ENCODE data around the gene BCL2. TPM values are rescaled to one million over a fixed set of nuclear protein-coding genes. Genes with fewer than 3 reads are reported as not detected.
"Not testable (repeated sequence)": the region's sequence is repeated elsewhere in the genome, so short reads cannot be mapped to it uniquely, and the experiment has no call there.

The BCL2 gene
- polyA plus RNA-seq, 10 donors: 14.0 to 22.8 (median 17.6) TPM

DNA sequence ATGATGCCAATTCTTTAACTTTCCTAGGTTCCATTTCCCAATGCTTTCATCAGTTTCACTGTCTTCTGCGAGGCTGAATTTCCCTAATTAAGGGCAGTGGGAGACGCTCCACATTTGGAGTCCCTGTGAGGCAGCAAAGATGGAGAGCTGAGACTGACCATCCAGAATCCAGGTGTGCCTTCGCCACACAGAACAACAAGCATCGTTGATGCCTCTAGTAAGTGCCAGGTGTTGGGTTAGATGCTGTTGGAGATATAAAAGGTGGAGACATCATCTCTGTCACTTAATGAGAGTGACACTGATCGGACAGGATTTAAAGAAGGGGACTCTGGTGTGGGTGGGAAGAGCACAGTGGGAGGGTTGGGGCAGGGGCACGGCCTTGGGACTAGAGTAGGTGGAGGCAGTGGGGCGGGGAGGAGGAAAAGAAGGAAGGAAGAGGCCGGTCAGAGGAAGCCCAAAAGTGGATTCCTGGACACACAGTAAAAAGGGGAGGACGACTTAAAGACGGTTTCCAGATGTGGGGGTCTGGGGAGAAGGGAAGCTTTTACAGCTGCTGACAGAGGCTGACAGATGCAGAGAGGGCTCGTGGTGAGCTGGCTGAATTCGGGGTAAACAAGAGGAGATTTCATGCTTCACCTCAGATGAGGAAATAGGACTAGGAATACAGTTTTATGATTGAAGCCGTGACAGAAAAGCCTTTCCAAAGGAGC, 113.0 kb downstream of the BCL2 start:
- DNase-seq: no peak

DNA sequence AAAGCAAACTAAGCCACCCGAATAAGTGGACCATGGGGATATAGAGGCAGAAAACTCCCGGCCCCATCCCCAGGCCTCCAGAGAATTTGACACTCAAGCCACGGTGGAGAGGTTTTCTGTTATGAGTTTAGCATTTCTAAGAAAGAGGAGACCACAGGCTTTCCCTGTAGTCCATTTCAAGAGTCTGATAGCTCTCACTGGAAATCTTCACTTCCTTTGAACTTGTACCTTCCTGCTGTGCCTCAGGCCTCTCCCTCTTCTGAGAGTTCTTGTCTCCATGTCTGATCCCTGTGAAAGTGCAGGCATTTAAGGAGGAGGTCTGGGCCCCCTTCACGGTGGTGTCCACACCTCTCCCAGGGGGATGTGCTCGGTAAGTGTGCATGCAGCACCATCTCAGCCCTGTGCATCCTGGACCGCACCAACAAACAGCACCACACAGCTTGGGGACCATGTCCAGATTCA, 113.7 kb downstream of the BCL2 start:
- DNase-seq: no peak

DNA sequence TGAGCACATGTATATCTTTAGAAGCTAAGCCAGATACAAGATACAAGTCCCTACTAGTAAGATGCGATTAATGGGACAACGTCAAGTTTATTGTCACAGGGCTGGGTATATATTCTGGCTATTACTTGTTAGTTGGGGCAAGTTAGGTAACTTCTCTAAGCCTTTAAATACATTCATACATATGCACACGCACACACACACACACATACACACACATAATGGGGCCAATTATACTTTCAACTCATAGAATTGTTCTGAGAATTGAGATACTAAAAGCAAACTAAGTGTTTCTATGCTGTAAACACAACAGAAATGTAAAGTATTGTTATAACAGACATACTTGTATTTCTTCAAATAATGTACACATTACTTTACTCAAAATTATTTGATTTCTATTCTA, 116.1 kb downstream of the BCL2 start:
- no peak for DNase-seq

DNA sequence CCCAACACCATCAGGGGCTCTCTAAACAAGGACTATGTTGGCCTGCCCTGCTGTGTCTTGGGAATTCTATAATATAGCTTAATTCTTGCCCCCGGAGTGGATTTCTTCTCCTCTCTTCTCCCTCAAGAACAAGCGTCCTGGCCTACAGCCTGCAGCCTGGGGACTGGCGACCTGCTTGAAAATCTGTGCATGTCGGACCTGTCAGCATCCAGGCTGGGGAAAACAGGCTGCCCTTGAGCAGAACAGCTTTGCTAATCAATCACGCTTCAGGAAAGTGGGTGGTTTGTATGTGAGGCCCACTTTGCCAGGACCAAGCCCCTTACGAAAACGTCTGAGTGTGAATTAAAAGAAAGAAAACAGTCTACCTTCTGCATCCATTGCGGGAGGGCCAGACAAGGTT, 116.7 kb downstream of the BCL2 start:
- no peak for DNase-seq

DNA sequence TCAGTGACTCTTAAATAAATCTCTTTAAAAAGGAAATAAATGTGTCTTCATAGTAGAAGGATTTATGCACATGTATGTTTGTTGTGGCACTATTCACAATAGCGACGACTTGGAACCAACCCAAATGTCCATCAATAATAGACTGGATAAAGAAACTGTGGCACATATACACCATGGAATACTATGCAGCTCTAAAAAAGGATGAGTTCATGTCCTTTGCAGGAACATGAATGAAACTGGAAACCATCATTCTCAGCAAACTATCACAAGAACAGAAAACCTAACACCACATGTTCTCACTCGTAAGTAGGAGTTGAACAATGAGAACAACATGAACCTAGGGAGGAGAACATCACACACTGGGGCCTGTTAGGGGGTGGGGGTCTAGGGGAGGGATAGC, 118.1 kb downstream of the BCL2 start:
- DNase-seq: not testable (repeated sequence)

DNA sequence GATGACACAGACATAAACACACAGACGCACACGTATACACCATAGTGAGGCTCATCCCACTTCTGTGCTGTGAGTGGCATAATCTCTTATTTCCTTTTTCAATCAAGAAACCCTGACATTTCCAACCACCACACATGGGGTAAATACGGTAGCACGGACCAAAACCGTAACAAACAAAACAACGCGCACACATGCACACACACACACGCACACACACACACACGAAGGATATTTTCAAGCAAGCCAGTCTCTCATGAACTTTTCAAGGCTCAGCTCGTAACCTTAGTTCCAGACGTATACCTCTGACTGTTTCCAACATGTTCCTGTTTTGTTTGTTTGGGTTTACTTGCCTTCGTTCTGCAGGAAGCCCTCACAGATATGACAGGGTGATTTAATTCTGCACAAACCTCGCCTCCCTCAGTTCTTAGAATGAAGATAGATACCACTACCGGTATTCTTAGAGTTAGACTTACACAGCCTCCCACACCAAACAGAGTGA, 119.8 kb downstream of the BCL2 start:
- no peak for DNase-seq

DNA sequence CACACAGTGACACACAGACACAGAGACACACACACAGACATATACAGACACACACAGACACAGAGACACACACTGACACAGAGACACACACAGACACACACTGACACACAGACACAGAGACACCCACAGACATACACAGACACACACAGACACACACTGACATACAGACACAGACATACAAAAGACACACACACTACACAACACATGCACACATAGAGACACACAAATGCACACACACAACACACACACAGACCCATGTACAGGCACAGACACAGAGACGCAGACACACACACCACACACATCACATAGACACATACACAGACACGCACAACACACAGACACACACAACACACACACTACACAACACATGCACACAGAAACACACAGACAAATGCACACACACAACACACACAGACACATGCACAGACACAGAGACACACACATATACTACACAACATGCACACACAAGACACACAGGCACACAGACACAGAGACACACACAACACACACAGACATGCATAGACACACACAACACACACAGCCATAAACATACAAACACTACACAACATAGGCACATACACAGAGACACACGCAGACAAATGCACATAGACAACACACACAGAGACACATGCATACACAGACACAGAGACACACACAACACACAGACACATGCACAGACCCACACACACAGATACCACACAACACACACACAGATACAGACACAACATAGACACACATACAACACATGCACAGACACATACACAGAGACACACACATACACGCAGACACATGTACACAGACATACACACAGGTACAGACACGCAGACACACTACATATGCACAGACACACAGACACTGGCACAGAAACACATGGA, 120.5 kb downstream of the BCL2 start:
- no peak for DNase-seq

DNA sequence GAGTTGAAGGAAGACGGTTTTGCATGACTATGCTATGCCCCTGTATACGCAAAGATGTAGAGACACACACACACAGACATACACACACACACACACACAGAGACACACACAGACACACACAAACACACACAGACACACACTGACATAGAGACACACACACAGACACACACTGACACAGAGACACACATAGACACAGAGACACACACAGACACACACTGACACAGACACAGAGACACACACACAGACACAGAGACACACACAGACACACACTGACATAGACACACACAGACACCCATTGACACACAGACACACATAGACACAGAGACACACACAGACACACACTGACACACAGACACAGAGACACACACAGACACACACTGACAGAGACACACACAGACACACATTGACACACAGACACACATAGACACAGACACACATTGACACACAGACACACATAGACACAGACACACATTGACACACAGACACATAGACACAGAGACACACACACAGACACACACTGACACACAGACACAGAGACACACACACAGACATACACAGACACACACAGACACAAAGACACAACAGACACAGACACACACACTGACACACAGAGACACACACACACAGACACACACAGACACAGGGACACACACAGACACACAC, 121.3 kb downstream of the BCL2 start:
- no peak for DNase-seq

DNA sequence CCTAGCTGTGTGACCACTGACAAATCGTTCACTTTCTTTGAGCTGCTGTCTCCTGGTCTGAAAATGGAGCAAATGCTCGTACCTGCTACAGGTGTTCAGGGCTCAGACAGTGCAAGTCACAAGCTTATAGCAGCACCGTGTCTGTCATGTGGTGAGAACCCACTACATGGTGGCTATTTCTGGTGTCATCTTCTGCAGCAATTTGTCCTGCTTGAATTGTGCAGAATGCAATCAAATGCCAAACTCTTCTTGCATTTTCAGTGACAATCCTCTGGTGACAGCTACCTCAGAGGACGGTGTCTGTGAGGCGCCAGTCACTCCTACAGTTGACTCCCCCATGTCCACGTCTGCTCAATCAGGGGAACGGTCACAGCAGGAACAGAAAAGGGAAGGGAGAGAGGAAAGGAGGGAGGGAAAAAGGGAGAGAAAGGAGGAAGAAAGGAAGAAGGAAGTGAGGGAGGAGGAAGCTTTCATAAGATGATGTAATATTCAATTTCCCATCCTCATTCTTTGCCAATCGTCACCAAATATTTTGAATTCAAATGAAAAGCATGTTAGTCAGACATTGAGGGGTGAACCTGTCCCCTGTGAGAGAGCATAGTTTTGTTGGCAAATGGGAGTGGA, 122.2 kb downstream of the BCL2 start:
- no peak for DNase-seq

DNA sequence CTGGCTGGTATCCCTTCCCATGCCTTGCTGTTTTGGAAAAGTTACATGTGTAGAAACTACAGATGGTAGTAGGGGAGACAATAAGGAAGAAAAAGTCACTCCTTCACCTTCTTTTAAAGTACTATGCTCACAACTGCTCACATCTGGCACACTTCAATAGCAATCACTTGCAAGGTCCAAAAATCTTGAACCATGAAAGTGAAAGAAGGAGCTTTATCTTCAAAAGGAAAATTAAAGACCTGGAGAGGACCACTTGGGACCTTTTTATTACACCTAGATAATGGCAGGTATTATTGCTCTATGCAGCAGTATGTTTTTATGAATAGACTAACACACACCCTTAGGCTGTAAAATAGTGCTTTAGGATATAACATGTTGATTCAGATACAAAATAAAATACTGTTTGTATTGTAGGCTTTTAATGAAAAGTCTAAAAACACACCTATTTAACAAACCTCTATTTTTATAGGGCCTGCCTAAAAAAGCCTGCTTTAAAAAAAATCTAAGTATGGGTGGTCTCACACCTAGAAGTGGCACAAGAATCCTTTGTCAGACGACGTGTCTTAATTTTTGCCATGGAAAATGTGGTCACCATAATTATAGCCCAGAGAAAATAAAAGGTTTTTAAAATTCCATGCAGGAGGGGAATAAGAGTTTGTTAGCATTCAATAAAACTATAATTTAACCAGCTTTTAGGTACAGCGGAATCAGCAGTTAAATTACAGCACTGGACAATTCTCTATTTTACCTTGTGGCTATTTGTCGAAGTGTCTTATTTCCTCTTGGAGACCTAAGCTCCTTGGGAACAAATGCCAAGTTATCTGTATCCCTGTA, 124.0 kb downstream of the BCL2 start:
- no peak for DNase-seq

DNA sequence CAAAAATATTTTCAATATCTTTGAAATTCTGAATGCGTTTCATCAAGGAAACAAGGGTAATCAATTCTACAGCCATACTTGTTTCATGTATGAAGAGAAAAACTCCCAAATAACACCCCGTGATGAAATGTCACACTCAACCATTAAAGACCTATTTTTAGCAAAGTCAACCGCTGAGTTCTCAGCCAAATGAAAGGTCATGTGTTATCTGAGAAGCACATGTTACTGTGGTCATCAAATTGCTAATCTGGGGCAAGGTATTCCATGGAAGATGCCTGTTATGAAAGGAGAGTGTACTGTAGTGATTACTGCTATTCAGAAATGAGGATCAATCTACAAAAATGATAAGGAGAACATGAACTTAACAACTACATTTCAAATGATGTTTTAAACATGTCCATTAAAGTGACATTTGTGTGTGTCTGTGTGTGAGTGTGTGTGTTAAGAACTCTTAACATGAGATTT, 126.7 kb downstream of the BCL2 start:
- no peak for DNase-seq

DNA sequence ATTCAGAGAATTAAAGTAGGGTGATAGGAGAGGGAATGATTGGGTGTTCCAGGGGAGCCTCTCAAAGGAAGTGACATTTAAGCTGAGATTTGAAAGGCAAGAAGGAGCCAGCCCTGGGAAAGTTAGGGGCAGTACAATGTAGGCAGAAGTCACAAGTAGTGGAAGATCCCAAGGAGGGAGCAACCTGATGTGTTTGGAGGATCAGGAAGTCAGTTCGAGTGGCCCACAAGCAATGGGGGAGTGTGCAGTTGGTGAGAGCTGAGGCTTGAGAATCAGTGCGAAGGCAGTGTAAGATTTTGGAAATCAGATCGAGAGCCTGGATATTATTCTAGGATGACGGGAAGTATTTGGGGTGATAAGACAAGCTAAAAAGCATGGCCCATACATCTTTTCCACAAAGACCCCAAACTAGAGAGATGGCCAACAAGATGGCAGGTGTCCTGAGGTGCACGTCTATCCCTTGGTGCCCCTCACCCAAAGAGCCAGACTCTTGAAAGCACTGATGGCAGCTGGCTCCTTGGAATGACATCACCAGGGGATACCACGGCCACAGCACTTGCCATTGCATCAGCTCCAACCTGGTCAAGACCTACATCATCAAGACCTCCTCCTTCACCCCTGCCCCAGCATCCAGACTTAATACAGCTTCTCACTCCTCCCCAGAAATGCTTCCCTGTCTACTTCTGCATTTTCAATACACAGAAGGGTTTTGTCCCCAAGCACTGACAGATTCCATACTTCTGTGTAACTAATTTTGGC, 127.3 kb downstream of the BCL2 start:
- DNase-seq: no peak

DNA sequence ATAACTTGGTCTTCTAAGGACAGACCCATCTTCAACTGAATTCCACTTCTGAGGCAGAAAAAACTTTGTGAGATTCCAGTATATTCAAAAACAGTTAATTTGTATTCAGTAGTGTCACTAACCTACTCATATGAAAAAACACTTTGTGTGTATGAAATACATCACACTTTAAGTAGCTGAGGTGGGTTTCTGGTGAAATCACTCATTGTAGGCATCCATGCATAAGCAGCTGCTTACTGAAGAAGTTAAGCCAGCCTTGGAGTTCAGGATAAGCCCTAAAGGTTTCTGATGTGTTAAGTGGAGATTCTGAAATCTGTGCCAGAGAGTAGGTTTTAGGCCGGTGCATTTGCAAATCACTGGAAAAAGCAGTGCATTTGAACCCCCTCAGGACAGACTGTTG, 128.2 kb downstream of the BCL2 start:
- DNase-seq: no peak

DNA sequence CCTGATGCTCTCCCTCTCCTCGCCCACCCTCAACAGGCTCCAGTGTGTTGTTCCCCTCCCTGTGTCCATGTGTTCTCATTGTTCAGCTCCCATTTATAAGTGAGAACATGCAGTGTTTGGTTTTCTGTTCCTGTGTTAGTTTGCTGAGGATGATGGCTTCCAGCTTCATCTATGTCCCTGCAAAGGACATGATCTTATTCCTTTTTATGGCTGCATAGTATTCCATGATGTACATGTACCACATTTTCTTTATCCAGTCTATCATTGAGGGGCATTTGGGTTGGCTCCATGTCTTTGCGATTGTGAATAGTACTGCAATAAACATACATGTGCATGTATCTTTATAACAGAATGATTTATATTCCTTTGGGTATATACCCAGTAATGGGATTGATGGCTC, 128.7 kb downstream of the BCL2 start:
- not testable (repeated sequence) for DNase-seq

DNA sequence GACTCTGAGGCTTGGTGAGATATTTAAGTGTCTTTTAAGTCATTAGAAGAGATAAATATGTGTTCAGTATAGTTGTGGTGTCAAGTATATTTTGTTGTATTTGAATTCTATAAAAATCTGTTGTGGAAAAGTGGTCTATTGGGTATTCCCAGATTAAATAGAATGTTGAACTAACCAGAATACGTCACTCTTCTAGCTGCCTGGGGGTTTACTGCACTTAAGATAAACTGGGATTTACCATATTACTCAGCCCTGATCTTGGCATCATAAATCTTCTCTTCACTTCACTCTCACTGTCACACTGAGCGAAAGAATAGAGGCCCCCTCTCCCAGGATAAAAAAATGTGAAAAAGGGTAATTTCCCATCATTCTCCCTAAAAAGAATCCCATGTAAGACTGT, 129.8 kb downstream of the BCL2 start:
- DNase-seq: no peak

DNA sequence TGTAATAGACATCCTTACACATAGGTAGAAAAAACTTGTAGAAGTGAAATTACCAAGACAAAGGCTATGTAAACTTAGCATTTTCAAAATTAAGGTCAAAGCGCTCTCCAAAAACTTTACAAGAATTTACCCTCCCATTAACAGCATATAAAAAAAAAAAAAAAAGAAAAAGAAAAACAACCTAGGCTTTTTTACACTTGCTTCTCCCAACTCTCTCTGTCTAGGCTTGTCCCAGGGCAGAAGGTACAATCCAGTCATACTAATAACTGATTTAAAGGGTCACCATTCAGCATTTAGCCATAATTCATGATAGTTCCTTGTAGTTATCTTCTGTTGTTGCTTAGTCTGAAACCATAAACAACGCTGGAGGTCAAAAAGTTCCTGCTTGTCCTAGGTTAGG, 130.5 kb downstream of the BCL2 start:
- no peak for DNase-seq

DNA sequence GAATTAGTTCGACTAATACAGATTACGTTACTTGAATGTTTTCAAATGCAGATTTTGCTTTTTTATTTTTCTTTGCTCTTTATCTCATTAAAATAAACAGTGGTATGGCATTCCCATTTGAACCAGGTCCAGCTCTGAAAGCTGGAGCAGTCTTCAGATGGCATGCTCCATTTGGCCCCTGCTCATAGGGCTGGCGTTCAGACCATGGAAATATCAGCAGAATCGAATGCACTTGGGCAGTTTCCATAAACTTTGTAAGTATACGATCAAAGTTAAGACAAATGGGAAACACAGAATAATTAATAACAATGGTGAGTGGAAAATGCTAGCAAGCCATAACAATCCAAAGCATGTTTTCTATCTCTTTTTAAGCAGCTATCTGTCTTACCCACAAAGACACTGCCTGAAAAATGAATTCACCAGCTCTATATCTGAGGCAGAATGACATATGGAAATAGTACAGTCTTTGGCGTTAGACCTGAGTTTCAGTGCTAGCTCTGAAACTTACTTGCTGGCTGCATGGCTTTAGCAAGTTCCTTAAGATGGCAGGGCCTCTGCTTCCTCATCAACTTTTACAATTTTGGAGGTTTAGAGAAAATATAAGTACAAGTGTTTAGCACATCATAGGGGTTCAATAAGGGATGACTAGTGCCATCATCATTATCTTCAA, 131.6 kb downstream of the BCL2 start:
- DNase-seq: no peak

DNA sequence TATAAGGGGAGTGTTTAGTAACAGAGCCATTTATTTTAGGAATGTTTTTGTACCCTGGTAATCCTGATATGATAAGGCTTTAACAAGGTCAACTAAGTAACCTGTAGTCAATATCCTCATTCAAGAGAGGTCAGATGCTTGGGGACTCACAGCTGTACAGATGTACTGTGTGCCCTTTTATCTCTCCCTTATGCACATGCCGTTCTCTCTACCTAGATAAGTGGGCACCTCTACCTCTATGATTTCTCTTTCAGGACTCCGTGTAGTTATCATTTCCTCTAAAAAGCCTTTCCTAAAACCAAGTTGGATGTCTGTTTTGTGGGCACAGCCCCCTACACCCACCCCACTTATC, 132.4 kb downstream of the BCL2 start:
- no peak for DNase-seq

DNA sequence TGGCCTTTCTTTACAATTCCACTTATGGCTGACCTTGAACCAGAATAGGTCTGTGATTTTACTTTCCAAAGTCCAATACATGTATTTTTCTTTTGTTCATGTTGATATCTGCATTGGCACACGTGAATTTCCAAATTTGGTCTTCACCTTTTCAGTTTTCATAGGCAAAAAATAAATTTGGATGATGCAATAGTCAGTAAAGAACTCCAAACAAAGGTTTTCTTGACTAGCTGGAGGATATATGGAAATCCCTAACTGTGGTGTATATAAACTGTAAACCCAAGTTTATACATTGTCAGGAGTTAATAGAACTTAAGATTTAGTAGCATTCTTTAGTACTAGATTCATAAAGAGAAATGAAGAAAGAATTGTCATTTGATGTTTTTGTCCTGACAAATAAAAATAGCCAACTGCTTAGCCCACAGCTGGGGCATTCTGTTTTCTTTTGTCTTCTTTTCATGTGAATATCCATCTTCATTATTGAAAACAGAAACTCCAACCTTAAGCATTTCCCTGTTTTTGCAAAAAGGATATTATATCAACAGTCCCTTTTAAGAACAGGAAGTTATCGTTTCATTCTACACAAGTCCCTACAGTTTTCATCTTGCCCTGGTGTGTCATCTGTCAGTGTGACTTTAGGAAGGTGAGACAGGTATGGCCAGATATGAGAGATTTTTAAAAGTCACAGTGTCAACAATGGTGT, 132.9 kb downstream of the BCL2 start:
- DNase-seq: no peak
